ENCODE data around the gene EMD.

The EMD gene

GRCh38 chrX:154354013-154354412 is 25.1 kb upstream of the EMD start:
- intact Hi-C loops (cut with DNase I), result no loop called here
- DNase-seq, result no peak

GRCh38 chrX:154354516-154354915 is 24.6 kb upstream of the EMD start:
- no peak for DNase-seq
- intact Hi-C loops (cut with DNase I), result no loop called here

- intact Hi-C loops (cut with DNase I), result no loop called here
- DNase-seq, result peak in 6 of 42 donors; percentile 6 to 57 (median 32)
Observed at GRCh38 chrX:154355094-154355775, 23.9 kb upstream of the EMD start.

GRCh38 chrX:154355776-154356140 is 23.3 kb upstream of the EMD start:
- intact Hi-C loops (cut with DNase I), result no loop called here
- peak in 1 of 42 donors; percentile 6 for DNase-seq

- intact Hi-C loops (cut with DNase I), result no loop called here
- no peak for DNase-seq
Observed at GRCh38 chrX:154356596-154356995, 22.5 kb upstream of the EMD start.

GRCh38 chrX:154357205-154357604 is 21.9 kb upstream of the EMD start:
- intact Hi-C loops (cut with DNase I), result no loop called here
- DNase-seq, result no peak

GRCh38 chrX:154358011-154358410 is 21.1 kb upstream of the EMD start:
- DNase-seq, result no peak
- intact Hi-C loops (cut with DNase I), result no loop called here

GRCh38 chrX:154358829-154359228 is 20.3 kb upstream of the EMD start:
- no peak for DNase-seq
- intact Hi-C loops (cut with DNase I), result no loop called here

GRCh38 chrX:154359362-154360154 is 19.5 kb upstream of the EMD start:
- no peak for DNase-seq
- intact Hi-C loops (cut with DNase I), result no loop called here

GRCh38 chrX:154360155-154360713 is 18.9 kb upstream of the EMD start:
- no peak for DNase-seq
- intact Hi-C loops (cut with DNase I), result no loop called here

GRCh38 chrX:154362085-154362742 is 16.9 kb upstream of the EMD start:
- no peak for DNase-seq
- intact Hi-C loops (cut with DNase I), result no loop called here

- intact Hi-C loops (cut with DNase I), result no loop called here
- no peak for DNase-seq
Observed at GRCh38 chrX:154363706-154364439, 15.2 kb upstream of the EMD start.

- no peak for DNase-seq
- intact Hi-C loops (cut with DNase I), result no loop called here
Observed at GRCh38 chrX:154365052-154365600, 14.0 kb upstream of the EMD start.

GRCh38 chrX:154365997-154366665 is 13.0 kb upstream of the EMD start:
- DNase-seq, result no peak
- intact Hi-C loops (cut with DNase I), result no loop called here

GRCh38 chrX:154366666-154367055 is 12.4 kb upstream of the EMD start:
- peak in 32 of 42 donors; percentile 8 to 78 (median 40) for DNase-seq
- intact Hi-C loops (cut with DNase I), result no loop called here

- intact Hi-C loops (cut with DNase I), result no loop called here
- no peak for DNase-seq
Observed at GRCh38 chrX:154367474-154368308, 11.4 kb upstream of the EMD start.

- peak in 4 of 42 donors; percentile 16 to 49 (median 31) for DNase-seq
- intact Hi-C loops (cut with DNase I), result no loop called here
Observed at GRCh38 chrX:154368630-154369448, 10.3 kb upstream of the EMD start.

Data from head of caudate nucleus (tissue), 42 donors.